ENCODE data around the gene JOSD1. TPM values are rescaled to one million over a fixed set of nuclear protein-coding genes. Genes with fewer than 3 reads are reported as not detected.

The JOSD1 gene
- 82.2 and 86.1 TPM in 2 replicates for total RNA-seq

DNA sequence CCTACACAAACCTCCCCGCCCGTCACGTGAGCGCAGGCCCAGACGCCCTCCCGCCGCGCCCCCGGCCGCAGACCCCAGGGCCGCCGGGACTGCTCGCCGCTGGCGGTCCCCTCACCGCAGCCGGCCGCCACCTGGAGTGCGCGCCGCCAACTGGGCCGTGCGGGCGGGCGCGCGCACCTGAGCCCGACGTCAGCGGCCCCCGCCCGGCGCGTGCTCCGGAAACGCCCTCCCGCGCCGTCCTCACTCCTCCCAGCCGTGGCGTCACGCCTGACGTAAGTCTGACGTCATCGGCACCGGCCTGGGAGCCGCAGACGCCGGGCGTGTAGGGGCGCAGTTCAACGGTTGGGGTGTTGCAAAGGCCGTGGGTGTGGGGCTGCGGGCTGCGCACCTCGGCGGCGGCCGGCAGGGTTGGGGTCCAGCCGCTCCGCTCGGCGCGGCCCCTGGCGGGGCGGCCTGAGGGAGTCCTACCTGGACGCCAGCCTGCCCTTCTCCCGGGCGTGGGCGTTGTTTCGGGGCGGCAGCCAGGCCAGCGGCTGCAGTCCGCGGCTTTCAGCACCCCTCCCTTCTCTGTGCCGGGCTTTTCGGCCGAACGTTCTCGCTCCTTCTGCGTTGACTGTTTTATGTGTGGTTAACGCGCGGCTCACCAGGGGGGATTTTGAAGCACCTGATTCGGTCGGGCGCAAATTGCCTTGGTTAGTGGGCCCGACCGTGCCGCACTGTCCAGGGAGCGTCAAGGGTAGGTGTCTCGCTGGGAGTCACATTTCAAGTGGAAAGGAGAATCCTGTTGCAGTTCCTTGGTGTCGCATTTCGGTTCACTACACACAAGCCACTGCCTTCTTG is at the start of gene JOSD1:
JOSD1 (minus strand) TSS at position 155 of the 840 bp plus-strand sequence. CDS start 956 bp downstream, outside the sequence.
- H3K4me3 ChIP-seq (ENCODE audit: insufficient read depth, low read length) = peak within 1 kb of the TSS; percentile 92
- H3K27me3 ChIP-seq (ENCODE audit: insufficient read depth, low read length) = no peaks in the 10 kb centered on the region
- peaks cover 39% of the 10 kb centered on the region for H3K79me2 ChIP-seq (ENCODE audit: insufficient read depth, low read length)

DNA sequence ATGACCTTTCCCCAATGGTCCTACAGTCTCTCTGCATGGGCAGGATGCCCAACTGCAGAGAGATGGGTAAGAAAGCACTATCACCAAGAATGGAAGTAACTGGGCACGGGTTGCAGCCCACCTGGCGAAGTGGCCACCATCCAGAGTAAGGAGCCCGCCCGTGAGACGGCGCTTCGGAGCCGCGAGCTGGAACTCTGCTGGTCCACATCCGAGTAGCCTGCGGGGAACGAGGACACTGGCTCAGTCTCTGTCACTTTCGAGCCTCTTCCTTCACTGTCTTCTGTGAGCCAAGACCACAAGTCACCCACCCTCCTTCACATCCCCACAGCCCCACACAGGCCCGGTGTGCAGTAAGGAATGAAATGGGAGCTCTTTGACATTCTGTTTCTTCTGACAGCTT is 49.4 kb upstream of the JOSD1 start:
- Histone ChIP-seq H3K79me2 (ENCODE audit: insufficient read depth, low read length) (peaks cover 30% of the 10 kb centered on the region), H2AFZ (ENCODE audit: low read length) (no peak overlapping the region), H3K27ac (ENCODE audit: low read depth, low read length) (no peak overlapping the region), H4K20me1 (ENCODE audit: insufficient read depth, low read length) (no peaks in the 10 kb centered on the region), H3K4me3 (ENCODE audit: insufficient read depth, low read length) (no peak overlapping the region), H3K36me3 (ENCODE audit: insufficient read depth, low read length) (peaks cover 63% of the 10 kb centered on the region), H3K4me1 (ENCODE audit: insufficient read depth, low read length) (peaks cover 10% of the 10 kb centered on the region), H3K9me3 (ENCODE audit: low read depth, low read length) (no peaks in the 10 kb centered on the region), H3K4me2 (ENCODE audit: insufficient read depth, low read length) (no peak overlapping the region), H3K27me3 (ENCODE audit: insufficient read depth, low read length) (no peaks in the 10 kb centered on the region)
- TF ChIP-seq, protein P1, sequence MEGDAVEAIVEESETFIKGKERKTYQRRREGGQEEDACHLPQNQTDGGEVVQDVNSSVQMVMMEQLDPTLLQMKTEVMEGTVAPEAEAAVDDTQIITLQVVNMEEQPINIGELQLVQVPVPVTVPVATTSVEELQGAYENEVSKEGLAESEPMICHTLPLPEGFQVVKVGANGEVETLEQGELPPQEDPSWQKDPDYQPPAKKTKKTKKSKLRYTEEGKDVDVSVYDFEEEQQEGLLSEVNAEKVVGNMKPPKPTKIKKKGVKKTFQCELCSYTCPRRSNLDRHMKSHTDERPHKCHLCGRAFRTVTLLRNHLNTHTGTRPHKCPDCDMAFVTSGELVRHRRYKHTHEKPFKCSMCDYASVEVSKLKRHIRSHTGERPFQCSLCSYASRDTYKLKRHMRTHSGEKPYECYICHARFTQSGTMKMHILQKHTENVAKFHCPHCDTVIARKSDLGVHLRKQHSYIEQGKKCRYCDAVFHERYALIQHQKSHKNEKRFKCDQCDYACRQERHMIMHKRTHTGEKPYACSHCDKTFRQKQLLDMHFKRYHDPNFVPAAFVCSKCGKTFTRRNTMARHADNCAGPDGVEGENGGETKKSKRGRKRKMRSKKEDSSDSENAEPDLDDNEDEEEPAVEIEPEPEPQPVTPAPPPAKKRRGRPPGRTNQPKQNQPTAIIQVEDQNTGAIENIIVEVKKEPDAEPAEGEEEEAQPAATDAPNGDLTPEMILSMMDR (IDR thresholded peaks at IDR 0.05; ENCODE audit: extremely low read depth, low read depth, low read length) = no peak
- no peak for DNase-seq (ENCODE audit: insufficient read length, low spot score, missing footprints)

More for the DNA sequence above, at the start of gene JOSD1:
- TF ChIP-seq, protein P1 (IDR thresholded peaks at IDR 0.05; ENCODE audit: extremely low read depth, low read depth, low read length) = no peak
- Histone ChIP-seq H3K27ac (ENCODE audit: low read depth, low read length) (peak within 1 kb of the TSS; percentile 96), H3K4me2 (ENCODE audit: insufficient read depth, low read length) (peak within 1 kb of the TSS; percentile 96), H3K4me1 (ENCODE audit: insufficient read depth, low read length) (peaks cover 49% of the 10 kb centered on the region), H3K9me3 (ENCODE audit: low read depth, low read length) (no peaks in the 10 kb centered on the region), H3K36me3 (ENCODE audit: insufficient read depth, low read length) (peaks cover 1% of the 10 kb centered on the region), H2AFZ (ENCODE audit: low read length) (peak within 1 kb of the TSS; percentile 85), H4K20me1 (ENCODE audit: insufficient read depth, low read length) (peaks cover 11% of the 10 kb centered on the region)
- DNase-seq (ENCODE audit: insufficient read length, low spot score, missing footprints) = peak; percentile 99

DNA sequence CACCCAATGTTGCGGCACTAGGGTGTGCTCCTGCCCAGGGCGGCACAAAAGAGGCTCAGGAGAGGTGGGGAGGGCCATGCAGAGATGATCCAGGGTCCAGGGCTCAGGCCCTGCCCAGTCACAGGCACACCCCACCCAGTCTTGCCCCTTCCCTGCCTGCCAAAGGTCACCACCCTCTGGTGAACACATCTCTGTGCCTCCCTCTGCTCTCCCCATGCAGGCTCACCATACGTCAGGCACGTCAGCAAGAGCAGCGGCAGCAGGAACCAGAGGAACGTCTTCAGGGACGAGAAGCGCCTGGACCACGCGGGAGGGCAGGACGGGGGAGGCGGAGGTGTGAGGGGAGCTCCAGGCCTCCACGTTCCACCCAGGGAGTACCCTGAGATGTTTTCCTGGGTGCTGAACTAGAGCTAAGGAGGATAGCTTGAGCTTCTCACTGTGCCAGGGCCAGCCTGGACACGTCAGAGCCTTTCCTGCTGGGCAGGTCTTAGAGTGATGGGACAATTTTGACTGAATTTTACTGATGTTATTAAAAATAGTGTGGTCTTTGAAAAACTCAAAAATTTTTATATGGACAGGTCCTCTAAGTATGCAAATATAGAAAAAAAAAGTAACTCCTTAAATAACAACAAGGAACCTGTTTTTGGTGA is 47.9 kb upstream of the JOSD1 start:
- DNase-seq (ENCODE audit: insufficient read length, low spot score, missing footprints) = no peak
- no peak overlapping the region for H3K4me2 ChIP-seq (ENCODE audit: insufficient read depth, low read length)
- H3K4me1 ChIP-seq (ENCODE audit: insufficient read depth, low read length) = no peaks in the 10 kb centered on the region
- peaks cover 72% of the 10 kb centered on the region for H3K36me3 ChIP-seq (ENCODE audit: insufficient read depth, low read length)
- no peak overlapping the region for H3K27ac ChIP-seq (ENCODE audit: low read depth, low read length)
- H3K9me3 ChIP-seq (ENCODE audit: low read depth, low read length) = no peaks in the 10 kb centered on the region
- H3K79me2 ChIP-seq (ENCODE audit: insufficient read depth, low read length) = peaks cover 19% of the 10 kb centered on the region
- H3K27me3 ChIP-seq (ENCODE audit: insufficient read depth, low read length) = no peaks in the 10 kb centered on the region
- H4K20me1 ChIP-seq (ENCODE audit: insufficient read depth, low read length) = no peaks in the 10 kb centered on the region
- H2AFZ ChIP-seq (ENCODE audit: low read length) = no peak overlapping the region
- TF ChIP-seq, protein P1 (IDR thresholded peaks at IDR 0.05; ENCODE audit: extremely low read depth, low read depth, low read length) = no peak
- no peak overlapping the region for H3K4me3 ChIP-seq (ENCODE audit: insufficient read depth, low read length)

Data from osteoblast (primary cell).